ENCODE data around the gene PRR11. TPM values are rescaled to one million over a fixed set of nuclear protein-coding genes. Genes with fewer than 3 reads are reported as not detected.

Gene PRR11
- total RNA-seq, 1 experiment from 2014 or later = 77.2 TPM

- ChIA-PET POLR2A (ENCODE audit: unreplicated experiment) (no interaction called here), CTCF (no interaction called here)
- Histone ChIP-seq H3K36me3 (ENCODE audit: low read depth, low read length) (peaks cover 31% of the 10 kb centered on the region), H2AFZ (ENCODE audit: low read length) (no peak overlapping the region), H3K4me1 (ENCODE audit: insufficient read depth, low read length) (no peaks in the 10 kb centered on the region), H3K27me3 (ENCODE audit: low read length) (no peaks in the 10 kb centered on the region), H4K20me1 (ENCODE audit: low read length) (no peaks in the 10 kb centered on the region), H3K4me2 (ENCODE audit: low read length) (no peak overlapping the region), H3K79me2 (ENCODE audit: low read length) (peaks cover 10% of the 10 kb centered on the region), H3K9me3 (ENCODE audit: low read length) (no peaks in the 10 kb centered on the region), H3F3A (ENCODE audit: low read length, unreplicated experiment) (no peaks in the 10 kb centered on the region), H3K27ac (ENCODE audit: low read length) (no peak overlapping the region), H3K9ac (ENCODE audit: low read length) (no peak overlapping the region), H3K4me3 (ENCODE audit: low read length) (no peak overlapping the region), H3K9me2 (replicated peaks; ENCODE audit: low read length) (no peaks in the 10 kb centered on the region)
- TF ChIP-seq EZH2phosphoT487 (IDR thresholded peaks at IDR 0.05; ENCODE audit: borderline replicate concordance, low read length) (no peak), CTCF (conservative IDR thresholded peaks at IDR 0.05; ENCODE audit: low read depth, low read length) (no peak), EZH2 (IDR thresholded peaks at IDR 0.05; ENCODE audit: low read length, unreplicated experiment) (no peak)
- DNase-seq = no peak
- ATAC-seq = no peak
- no TSS peak for BruUV-seq (replicated peaks)
- intact Hi-C loops (cut with micrococcal nuclease) = no loop called here
Observed at GRCh38 chr17:59115474-59115873, 40.1 kb upstream of the PRR11 start.

DNA sequence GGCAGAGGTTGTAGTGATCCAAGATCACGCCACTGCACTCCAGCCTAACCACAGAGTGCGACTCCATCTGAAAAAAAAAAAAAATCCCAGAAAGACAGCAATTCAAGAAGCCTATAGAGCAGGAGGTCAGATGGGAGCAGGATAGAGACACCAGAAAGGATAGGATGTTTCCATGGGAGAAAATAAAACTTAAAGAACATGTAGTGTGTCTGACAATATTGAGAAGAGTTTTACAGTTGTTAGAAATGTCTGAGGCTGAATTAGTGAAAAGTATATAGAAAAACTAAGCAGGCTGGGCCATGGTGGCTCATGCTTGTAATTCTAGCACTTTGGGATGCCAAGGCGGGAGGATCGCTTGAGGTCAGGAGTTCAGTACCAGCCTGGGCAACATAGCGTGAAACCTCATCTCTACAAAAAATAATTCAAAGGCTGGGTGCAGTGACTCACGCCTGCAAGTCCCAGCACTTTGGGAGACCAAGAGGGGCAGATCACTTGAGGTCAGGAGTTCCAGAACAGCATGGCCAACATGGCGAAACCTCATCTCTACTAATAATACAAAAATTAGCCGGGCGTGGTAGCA lies 33.6 kb upstream of the PRR11 start:
- Histone ChIP-seq H3K9me3 (ENCODE audit: low read length) (no peaks in the 10 kb centered on the region), H3K36me3 (ENCODE audit: low read depth, low read length) (peaks cover 28% of the 10 kb centered on the region), H4K20me1 (ENCODE audit: low read length) (no peaks in the 10 kb centered on the region), H3K9ac (ENCODE audit: low read length) (no peak overlapping the region), H3K4me1 (ENCODE audit: insufficient read depth, low read length) (no peaks in the 10 kb centered on the region), H3K27me3 (ENCODE audit: low read length) (no peaks in the 10 kb centered on the region), H3K9me2 (replicated peaks; ENCODE audit: low read length) (no peaks in the 10 kb centered on the region), H2AFZ (ENCODE audit: low read length) (no peak overlapping the region), H3F3A (ENCODE audit: low read length, unreplicated experiment) (no peaks in the 10 kb centered on the region), H3K27ac (ENCODE audit: low read length) (no peak overlapping the region), H3K79me2 (ENCODE audit: low read length) (peaks cover 6% of the 10 kb centered on the region; the same call in 1 of the 2 replicates), H3K4me2 (ENCODE audit: low read length) (no peak overlapping the region), H3K4me3 (ENCODE audit: low read length) (no peak overlapping the region)
- ATAC-seq = no peak
- no peak for DNase-seq
- CTCF ChIA-PET = no interaction called here
- intact Hi-C loops (cut with micrococcal nuclease) = no loop called here
- POLR2A ChIA-PET (ENCODE audit: unreplicated experiment) = no interaction called here
- TF ChIP-seq EZH2phosphoT487 (IDR thresholded peaks at IDR 0.05; ENCODE audit: borderline replicate concordance, low read length) (no peak), EZH2 (IDR thresholded peaks at IDR 0.05; ENCODE audit: low read length, unreplicated experiment) (no peak), CTCF (conservative IDR thresholded peaks at IDR 0.05; ENCODE audit: low read depth, low read length) (no peak)
- BruUV-seq (replicated peaks) = no TSS peak

DNA sequence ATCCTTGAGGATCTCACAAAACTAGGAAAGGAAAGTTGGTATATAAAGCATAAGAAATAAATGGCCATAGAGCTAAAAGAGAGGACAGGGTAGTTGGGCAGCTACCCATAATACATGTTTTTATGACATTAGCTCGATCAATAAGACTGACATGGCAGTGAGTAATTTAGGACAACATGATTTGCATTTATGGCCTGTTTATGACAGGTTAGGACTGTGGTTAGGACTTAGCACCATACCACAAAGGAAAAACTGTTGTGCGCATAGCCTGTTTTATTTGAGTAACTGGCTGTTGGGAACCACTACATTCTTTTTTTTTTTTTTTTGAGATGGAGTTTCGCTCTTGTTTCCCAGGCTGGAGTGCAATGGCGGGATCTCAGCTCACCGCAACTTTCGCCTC lies 30.9 kb upstream of the PRR11 start:
- CTCF ChIA-PET = interaction anchor here (0.7 kb wide), 1 partner anchor 33 kb away, joined by 3 read pairs; no protein-coding TSS in a partner anchor
- H3K27ac ChIP-seq (ENCODE audit: low read length) = no peak overlapping the region
- H3K79me2 ChIP-seq (ENCODE audit: low read length) = peaks cover 6% of the 10 kb centered on the region; the same call in 1 of the 2 replicates
- H3K36me3 ChIP-seq (ENCODE audit: low read depth, low read length) = peaks cover 20% of the 10 kb centered on the region
- ATAC-seq (peak; percentile 72), DNase-seq (peak; percentile 22)
- no peak overlapping the region for H2AFZ ChIP-seq (ENCODE audit: low read length)
- no peaks in the 10 kb centered on the region for H3K4me1 ChIP-seq (ENCODE audit: insufficient read depth, low read length)
- no TSS peak for BruUV-seq (replicated peaks)
- H3K9ac ChIP-seq (ENCODE audit: low read length) = no peak overlapping the region
- no peaks in the 10 kb centered on the region for H3K27me3 ChIP-seq (ENCODE audit: low read length)
- no peaks in the 10 kb centered on the region for H3K9me3 ChIP-seq (ENCODE audit: low read length)
- TF ChIP-seq EZH2 (IDR thresholded peaks at IDR 0.05; ENCODE audit: low read length, unreplicated experiment) = no peak
- H3F3A ChIP-seq (ENCODE audit: low read length, unreplicated experiment) = no peaks in the 10 kb centered on the region
- no peaks in the 10 kb centered on the region for H3K9me2 ChIP-seq (replicated peaks; ENCODE audit: low read length)
- POLR2A ChIA-PET (ENCODE audit: unreplicated experiment) = no interaction called here
- no peaks in the 10 kb centered on the region for H4K20me1 ChIP-seq (ENCODE audit: low read length)
- intact Hi-C loops (cut with micrococcal nuclease) = no loop called here
- no peak overlapping the region for H3K4me2 ChIP-seq (ENCODE audit: low read length)
- H3K4me3 ChIP-seq (ENCODE audit: low read length) = no peak overlapping the region

Data from PC-3 (cell line).